HG02870 (cell line): Measurements from ENCODE around the gene TMEM87B.

Experiments used
- ATAC-seq: cut with Tn5 transposase; IDR thresholded peaks from one replicate; pipeline ENCODE4 v1.9.1; 2021; ENCODE audit warnings: mild to moderate bottlenecking, moderate library complexity; ENCODE audit not compliant: unreplicated experiment

TMEM87B gene

DNA sequence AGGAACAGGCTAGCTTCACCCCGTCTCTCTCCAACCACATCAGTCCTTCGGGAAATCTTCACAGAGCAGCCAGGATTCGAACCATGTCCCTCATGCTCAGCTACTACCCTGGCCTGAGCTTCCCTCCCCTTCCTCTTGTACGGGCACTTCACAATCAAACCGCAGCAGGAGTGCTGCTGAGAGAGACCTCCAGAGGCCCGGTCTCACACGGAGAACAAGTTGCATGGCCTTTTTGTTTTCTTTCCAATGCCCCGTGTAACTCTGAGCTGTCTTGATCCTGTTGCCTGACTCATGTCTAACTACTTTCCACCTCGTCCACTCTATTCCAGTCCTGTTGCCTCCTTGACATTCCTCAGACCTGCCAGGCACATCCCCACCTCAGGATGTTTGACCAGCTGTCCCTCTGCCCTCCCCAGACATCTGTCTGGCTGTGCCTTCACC, 108.5 kb downstream of the TMEM87B start:
- no peak for ATAC-seq

DNA sequence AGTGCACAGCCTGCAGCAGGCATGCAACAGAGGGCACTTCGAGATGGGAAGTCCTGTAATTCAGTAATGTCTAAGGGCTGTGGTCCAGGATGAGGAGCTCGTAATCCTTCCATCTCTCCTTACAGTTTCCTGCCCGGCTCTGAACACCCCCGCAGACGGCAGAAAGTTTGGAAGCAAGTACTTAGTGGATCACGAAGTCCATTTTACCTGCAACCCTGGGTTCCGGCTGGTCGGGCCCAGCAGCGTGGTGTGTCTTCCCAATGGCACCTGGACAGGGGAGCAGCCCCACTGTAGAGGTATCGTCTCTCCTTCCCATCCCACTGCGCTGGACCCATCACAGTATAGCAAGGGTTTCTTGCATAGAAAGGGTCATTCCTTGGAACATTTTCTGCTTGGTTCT, 109.8 kb downstream of the TMEM87B start:
- ATAC-seq: no peak

DNA sequence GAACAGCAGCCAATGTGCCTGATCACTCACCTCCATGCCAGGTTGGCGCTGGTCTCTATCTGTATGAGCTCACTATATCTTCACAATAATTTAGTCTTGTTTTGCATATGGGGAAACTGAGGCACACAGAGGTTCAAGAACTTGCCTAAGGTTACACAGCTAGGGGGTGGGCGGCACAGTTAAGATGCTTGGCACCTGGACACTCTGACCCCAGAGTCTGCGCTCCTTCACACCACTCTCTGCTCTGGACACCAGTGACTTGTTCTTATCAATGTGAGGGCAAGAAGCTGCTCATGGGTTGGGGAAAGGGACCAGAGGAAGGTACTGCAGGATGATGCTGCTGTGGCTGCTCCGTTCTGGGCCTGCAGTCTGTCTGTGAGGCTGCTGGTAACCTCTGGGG, 110.2 kb downstream of the TMEM87B start:
- ATAC-seq: no peak

DNA sequence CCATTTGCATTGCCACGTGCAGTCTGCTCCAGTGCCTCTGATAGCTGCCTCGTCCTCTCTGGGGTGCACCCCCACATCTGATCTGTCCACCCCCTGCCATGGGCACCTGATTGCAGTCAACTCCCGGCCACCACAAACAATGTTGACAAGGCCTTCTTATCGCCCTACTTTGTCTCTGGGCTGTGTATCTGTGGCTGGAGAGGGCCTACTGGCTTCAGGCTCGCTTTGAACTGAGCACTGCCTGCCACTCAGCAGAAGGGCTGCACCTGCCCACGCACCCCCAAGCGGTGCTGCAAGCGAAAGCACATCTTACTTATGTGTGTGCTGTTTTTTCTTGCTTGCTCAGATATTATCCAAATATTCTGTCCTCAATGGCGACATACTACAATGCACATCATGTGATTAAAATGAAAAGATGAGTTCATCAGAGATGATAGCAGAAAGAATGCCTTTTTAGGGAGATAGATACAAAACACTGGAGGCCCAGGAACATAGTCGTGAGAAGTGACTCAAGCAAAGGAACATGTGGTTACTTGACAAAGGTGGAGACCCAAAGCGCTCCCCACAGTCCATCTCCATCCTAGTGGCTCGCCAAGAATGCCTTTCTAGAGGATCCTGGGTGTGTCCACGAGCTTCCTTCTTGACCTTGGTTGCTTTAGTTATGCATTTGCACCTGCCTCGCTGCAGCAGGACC, 111.9 kb downstream of the TMEM87B start:
- no peak for ATAC-seq

DNA sequence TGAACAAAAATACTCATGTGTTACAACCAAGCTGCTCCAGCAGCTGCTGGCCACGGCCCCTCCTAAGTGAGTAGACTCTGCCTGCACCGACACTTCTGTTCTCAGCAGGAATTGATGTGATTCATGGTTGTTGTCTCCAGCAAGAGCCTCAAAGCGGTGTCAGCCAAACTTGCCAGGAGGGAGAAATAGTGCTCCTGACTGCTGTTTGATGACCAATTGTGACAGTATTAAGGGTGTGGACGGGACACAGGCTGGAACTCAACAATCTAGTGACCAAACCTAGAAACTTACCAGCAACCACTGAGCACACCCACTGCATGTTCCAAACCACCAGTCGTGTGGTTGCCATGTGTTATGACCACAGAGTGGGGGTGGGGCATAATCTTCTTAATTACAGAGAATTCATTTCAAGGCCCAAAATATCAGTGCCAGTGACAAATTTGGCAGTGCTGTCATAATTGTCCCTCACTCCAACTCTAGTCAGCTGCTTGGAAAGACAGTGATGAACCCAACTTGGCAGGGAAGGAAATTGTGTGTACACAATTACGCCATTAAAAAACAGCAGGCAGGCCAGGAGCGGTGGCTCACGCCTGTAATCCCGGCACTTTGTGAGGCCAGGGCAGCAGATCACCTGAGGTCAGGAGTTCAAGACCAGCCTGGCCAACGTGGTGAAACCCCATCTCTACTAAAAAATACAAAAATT, 113.5 kb downstream of the TMEM87B start:
- no peak for ATAC-seq
